Muscle layer of duodenum (tissue), 2 donors: Measurements from ENCODE around the gene BCL2L11.

Experiments
- H3K27ac ChIP-seq: one replicate; pipeline ENCODE4 v1.7.0; 2013; ENCODE audit warnings: mild to moderate bottlenecking, low read length
- H3K27me3 ChIP-seq: one replicate; pipeline ENCODE4 v1.7.0; 2013; ENCODE audit warnings: low read depth, mild to moderate bottlenecking, control low read depth, low read length
- H3K36me3 ChIP-seq, 2 donors: one replicate each; pipeline ENCODE4 v1.7.0; 2013; ENCODE audit warnings: low read length in 2 of 2, control low read depth in 1 of 2, mild to moderate bottlenecking in 1 of 2; ENCODE audit not compliant: insufficient read depth in 2 of 2, control insufficient read depth in 1 of 2
- H3K4me1 ChIP-seq, 2 donors: one replicate each; pipeline ENCODE4 v1.7.0; 2013; ENCODE audit warnings: low read length in 2 of 2, mild to moderate bottlenecking in 2 of 2, control low read depth in 1 of 2, moderate library complexity in 1 of 2; ENCODE audit not compliant: insufficient read depth in 2 of 2, control insufficient read depth in 1 of 2
- H3K4me3 ChIP-seq, 2 donors: one replicate each; pipeline ENCODE4 v1.7.0; 2013; ENCODE audit warnings: low read length in 2 of 2, low read depth in 1 of 2, mild to moderate bottlenecking in 1 of 2
- H3K9me3 ChIP-seq, 2 donors: one replicate each; pipeline ENCODE4 v1.7.0; 2013; ENCODE audit warnings: low read length in 2 of 2, control low read depth in 1 of 2, mild to moderate bottlenecking in 1 of 2; ENCODE audit not compliant: control insufficient read depth in 1 of 2
- donor health status: healthy.

BCL2L11 gene

GRCh38 chr2:111148225-111148873, 27.6 kb downstream of the BCL2L11 start:
- H3K27ac ChIP-seq, result no peak overlapping the region
- H3K36me3 ChIP-seq, result peaks cover 7 to 10% of the 10 kb centered on the region in 2 donors
- H3K9me3 ChIP-seq, result no peaks in the 10 kb centered on the region
- no peaks in the 10 kb centered on the region for H3K4me1 ChIP-seq
- no peaks in the 10 kb centered on the region for H3K27me3 ChIP-seq
- no peak overlapping the region for H3K4me3 ChIP-seq

GRCh38 chr2:111148925-111149324, 28.2 kb downstream of the BCL2L11 start:
- Histone ChIP-seq H3K36me3 (peaks cover 10 to 11% of the 10 kb centered on the region in 2 donors), H3K27me3 (no peaks in the 10 kb centered on the region), H3K4me3 (no peak overlapping the region), H3K27ac (no peak overlapping the region), H3K9me3 (no peaks in the 10 kb centered on the region), H3K4me1 (no peaks in the 10 kb centered on the region)

- H3K36me3 ChIP-seq, result peaks cover 10 to 11% of the 10 kb centered on the region in 2 donors
- no peaks in the 10 kb centered on the region for H3K4me1 ChIP-seq
- H3K27ac ChIP-seq, result no peak overlapping the region
- H3K27me3 ChIP-seq, result no peaks in the 10 kb centered on the region
- H3K4me3 ChIP-seq, result no peak overlapping the region
- H3K9me3 ChIP-seq, result no peaks in the 10 kb centered on the region
These were observed 29.3 kb downstream of the BCL2L11 start for GRCh38 chr2:111149882-111150455.

- H3K27ac ChIP-seq, result no peak overlapping the region
- H3K4me3 ChIP-seq, result no peak overlapping the region
- H3K9me3 ChIP-seq, result no peaks in the 10 kb centered on the region
- H3K27me3 ChIP-seq, result no peaks in the 10 kb centered on the region
- H3K36me3 ChIP-seq, result peaks cover 10 to 11% of the 10 kb centered on the region in 2 donors
- H3K4me1 ChIP-seq, result no peaks in the 10 kb centered on the region
These were observed 34.0 kb downstream of the BCL2L11 start for GRCh38 chr2:111154758-111155157.

GRCh38 chr2:111155610-111156009, 34.9 kb downstream of the BCL2L11 start:
- Histone ChIP-seq H3K4me3 (no peak overlapping the region), H3K4me1 (no peaks in the 10 kb centered on the region), H3K36me3 (peaks cover 10 to 11% of the 10 kb centered on the region in 2 donors), H3K27ac (no peak overlapping the region), H3K27me3 (no peaks in the 10 kb centered on the region), H3K9me3 (no peaks in the 10 kb centered on the region)

- Histone ChIP-seq H3K36me3 (peaks cover 8 to 11% of the 10 kb centered on the region in 2 donors), H3K27ac (no peak overlapping the region), H3K27me3 (no peaks in the 10 kb centered on the region), H3K9me3 (no peaks in the 10 kb centered on the region), H3K4me3 (no peak overlapping the region), H3K4me1 (no peaks in the 10 kb centered on the region)
These were observed 35.8 kb downstream of the BCL2L11 start for GRCh38 chr2:111156529-111156928.

GRCh38 chr2:111157071-111157661, 36.5 kb downstream of the BCL2L11 start:
- H3K9me3 ChIP-seq, result no peaks in the 10 kb centered on the region
- no peak overlapping the region for H3K4me3 ChIP-seq
- no peak overlapping the region for H3K27ac ChIP-seq
- peaks cover 0 to 4% of the 10 kb centered on the region in 2 donors for H3K4me1 ChIP-seq
- H3K36me3 ChIP-seq, result peaks cover 2 to 7% of the 10 kb centered on the region in 2 donors
- no peaks in the 10 kb centered on the region for H3K27me3 ChIP-seq

- Histone ChIP-seq H3K9me3 (no peaks in the 10 kb centered on the region), H3K36me3 (peaks cover 0 to 4% of the 10 kb centered on the region in 2 donors), H3K4me1 (peaks cover 3 to 5% of the 10 kb centered on the region in 2 donors), H3K27me3 (no peaks in the 10 kb centered on the region), H3K4me3 (no peak overlapping the region), H3K27ac (no peak overlapping the region)
These were observed 37.1 kb downstream of the BCL2L11 start for GRCh38 chr2:111157798-111158197.

- Histone ChIP-seq H3K4me1 (peaks cover 3 to 8% of the 10 kb centered on the region in 2 donors), H3K36me3 (no peaks in the 10 kb centered on the region), H3K4me3 (no peak overlapping the region), H3K27me3 (no peaks in the 10 kb centered on the region), H3K9me3 (no peaks in the 10 kb centered on the region), H3K27ac (no peak overlapping the region)
These were observed 38.9 kb downstream of the BCL2L11 start for GRCh38 chr2:111159641-111160040.

- H3K4me3 ChIP-seq, result no peak overlapping the region
- H3K27me3 ChIP-seq, result no peaks in the 10 kb centered on the region
- peaks cover 3 to 13% of the 10 kb centered on the region in 2 donors for H3K4me1 ChIP-seq
- peaks cover 0 to 6% of the 10 kb centered on the region in 2 donors for H3K36me3 ChIP-seq
- H3K9me3 ChIP-seq, result no peaks in the 10 kb centered on the region
- no peak overlapping the region for H3K27ac ChIP-seq
These were observed 40.0 kb downstream of the BCL2L11 start for GRCh38 chr2:111160758-111161157.

GRCh38 chr2:111161971-111162370, 41.3 kb downstream of the BCL2L11 start:
- Histone ChIP-seq H3K4me1 (peaks cover 3 to 13% of the 10 kb centered on the region in 2 donors), H3K4me3 (no peak overlapping the region), H3K36me3 (peaks cover 0 to 12% of the 10 kb centered on the region in 2 donors), H3K27ac (no peak overlapping the region), H3K9me3 (no peaks in the 10 kb centered on the region), H3K27me3 (no peaks in the 10 kb centered on the region)
